ENCODE measurements around the gene ZNF611.

- TF ChIP-seq, protein P1, sequence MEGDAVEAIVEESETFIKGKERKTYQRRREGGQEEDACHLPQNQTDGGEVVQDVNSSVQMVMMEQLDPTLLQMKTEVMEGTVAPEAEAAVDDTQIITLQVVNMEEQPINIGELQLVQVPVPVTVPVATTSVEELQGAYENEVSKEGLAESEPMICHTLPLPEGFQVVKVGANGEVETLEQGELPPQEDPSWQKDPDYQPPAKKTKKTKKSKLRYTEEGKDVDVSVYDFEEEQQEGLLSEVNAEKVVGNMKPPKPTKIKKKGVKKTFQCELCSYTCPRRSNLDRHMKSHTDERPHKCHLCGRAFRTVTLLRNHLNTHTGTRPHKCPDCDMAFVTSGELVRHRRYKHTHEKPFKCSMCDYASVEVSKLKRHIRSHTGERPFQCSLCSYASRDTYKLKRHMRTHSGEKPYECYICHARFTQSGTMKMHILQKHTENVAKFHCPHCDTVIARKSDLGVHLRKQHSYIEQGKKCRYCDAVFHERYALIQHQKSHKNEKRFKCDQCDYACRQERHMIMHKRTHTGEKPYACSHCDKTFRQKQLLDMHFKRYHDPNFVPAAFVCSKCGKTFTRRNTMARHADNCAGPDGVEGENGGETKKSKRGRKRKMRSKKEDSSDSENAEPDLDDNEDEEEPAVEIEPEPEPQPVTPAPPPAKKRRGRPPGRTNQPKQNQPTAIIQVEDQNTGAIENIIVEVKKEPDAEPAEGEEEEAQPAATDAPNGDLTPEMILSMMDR (IDR thresholded peaks at IDR 0.05): no peak
- no peak for TF ChIP-seq POLR2A (IDR thresholded peaks at IDR 0.05)
Observed at GRCh38 chr19:52660981-52661380, 73.9 kb downstream of the ZNF611 start.
